ENCODE measurements around the gene MIB1.
A peak's percentile ranks its signal among the peaks of the same experiment; 100 is the strongest.

The MIB1 gene

DNA sequence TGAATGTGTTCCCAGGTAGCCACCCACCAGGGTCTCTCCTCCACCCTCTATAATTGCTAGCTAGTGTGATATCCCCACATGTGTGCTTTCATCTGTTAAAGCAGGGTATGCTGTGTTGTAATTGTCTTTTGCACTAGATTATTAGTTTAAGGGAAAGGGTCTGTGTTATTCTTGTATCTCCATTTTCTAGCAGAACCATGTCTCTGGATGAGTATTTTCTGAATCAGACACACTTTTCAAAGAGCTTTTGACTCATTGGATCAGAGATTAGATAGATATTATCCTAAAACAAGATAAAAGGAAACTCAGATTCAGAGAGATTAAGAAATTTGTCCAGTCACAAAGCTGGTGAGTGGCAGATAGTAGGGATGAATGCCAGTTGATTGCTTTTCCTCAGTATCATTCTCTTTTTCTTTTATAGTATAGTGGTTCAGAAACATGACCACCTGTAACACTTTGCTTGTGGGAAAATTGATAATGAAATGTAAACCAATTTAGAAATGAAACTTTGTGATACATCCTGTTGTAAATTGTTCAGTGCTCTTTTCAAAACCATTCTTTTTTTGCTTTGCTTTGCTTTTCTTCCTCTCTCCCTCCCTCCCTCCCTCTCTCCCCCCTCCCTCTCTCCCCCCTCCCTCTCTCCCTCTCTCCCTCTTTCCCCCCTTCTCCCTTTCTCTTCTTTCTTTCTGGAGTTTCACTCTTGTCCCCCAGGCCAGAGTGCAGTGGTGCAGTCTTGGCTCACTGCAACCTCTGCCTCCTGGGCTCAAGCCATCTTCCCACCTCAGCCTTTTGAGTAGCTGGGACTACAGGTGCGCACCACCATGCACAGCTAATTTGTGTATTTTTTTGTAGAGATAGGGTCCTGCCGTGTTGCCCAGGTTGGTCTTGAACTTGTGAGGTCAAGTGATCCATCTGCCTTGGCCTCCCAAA, 7.4 kb downstream of the MIB1 start:
- Mint-ChIP-seq H3K27me3 (ENCODE audit: low read depth, poor library complexity) (peaks cover 2% of the 10 kb centered on the region), H3K9me3 (no peaks in the 10 kb centered on the region), H3K27ac (peak overlapping the region; percentile 41), H3K4me1 (peaks cover 45% of the 10 kb centered on the region), H3K36me3 (ENCODE audit: low read depth) (peaks cover 37% of the 10 kb centered on the region), H3K4me3 (no peak overlapping the region)
- DNase-seq, result no peak
- TF ChIP-seq, protein P1, sequence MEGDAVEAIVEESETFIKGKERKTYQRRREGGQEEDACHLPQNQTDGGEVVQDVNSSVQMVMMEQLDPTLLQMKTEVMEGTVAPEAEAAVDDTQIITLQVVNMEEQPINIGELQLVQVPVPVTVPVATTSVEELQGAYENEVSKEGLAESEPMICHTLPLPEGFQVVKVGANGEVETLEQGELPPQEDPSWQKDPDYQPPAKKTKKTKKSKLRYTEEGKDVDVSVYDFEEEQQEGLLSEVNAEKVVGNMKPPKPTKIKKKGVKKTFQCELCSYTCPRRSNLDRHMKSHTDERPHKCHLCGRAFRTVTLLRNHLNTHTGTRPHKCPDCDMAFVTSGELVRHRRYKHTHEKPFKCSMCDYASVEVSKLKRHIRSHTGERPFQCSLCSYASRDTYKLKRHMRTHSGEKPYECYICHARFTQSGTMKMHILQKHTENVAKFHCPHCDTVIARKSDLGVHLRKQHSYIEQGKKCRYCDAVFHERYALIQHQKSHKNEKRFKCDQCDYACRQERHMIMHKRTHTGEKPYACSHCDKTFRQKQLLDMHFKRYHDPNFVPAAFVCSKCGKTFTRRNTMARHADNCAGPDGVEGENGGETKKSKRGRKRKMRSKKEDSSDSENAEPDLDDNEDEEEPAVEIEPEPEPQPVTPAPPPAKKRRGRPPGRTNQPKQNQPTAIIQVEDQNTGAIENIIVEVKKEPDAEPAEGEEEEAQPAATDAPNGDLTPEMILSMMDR (IDR thresholded peaks at IDR 0.05), result no peak

DNA sequence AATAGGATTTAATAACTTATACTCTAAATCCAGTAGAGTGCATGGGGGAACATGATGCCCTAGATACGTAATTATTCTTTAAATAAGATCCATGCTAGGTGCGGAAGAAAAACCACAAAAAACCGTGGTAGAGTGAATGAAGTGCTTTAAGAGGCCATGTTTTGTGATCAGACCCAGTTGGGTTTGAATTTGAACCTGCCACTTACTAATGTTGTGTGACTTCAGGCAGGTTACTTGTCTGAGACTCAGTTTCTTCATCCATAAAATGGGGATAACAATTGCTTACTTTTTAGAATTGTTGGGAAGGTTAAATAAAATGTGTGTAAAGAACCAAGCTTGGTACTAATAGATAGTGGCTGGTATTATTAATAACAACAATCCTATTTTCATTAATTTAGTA, 17.2 kb downstream of the MIB1 start:
- no peaks in the 10 kb centered on the region for H3K9me3 Mint-ChIP-seq
- TF ChIP-seq, protein P1 (IDR thresholded peaks at IDR 0.05), result no peak
- peaks cover 16% of the 10 kb centered on the region for H3K4me1 Mint-ChIP-seq
- H3K27me3 Mint-ChIP-seq (ENCODE audit: low read depth, poor library complexity), result peaks cover 3% of the 10 kb centered on the region
- DNase-seq, result no peak
- no peak overlapping the region for H3K27ac Mint-ChIP-seq
- H3K4me3 Mint-ChIP-seq, result no peak overlapping the region
- H3K36me3 Mint-ChIP-seq (ENCODE audit: low read depth), result peaks cover 32% of the 10 kb centered on the region

DNA sequence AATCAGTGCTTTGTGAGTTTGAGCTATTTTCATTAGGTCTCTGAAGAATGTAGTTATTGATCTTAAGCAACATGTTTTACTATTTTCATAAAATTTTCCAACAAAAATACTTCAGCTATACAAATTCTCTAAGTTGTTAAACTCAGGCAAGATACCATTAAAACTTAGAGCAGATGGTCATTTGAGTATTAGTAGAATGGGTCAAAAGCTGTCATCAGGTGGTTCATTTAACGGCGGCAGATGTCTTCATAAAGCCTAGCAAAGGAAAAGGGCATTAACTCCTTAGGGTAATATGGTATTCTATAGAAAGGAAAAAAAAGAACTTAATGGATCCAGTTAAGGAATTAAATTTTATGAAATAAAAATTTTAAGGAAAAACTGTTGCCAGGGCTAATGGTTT, 19.2 kb downstream of the MIB1 start:
- TF ChIP-seq, protein P1 (IDR thresholded peaks at IDR 0.05), result no peak
- Mint-ChIP-seq H3K36me3 (ENCODE audit: low read depth) (peaks cover 24% of the 10 kb centered on the region), H3K4me1 (peaks cover 24% of the 10 kb centered on the region), H3K27me3 (ENCODE audit: low read depth, poor library complexity) (no peaks in the 10 kb centered on the region), H3K4me3 (no peak overlapping the region), H3K27ac (no peak overlapping the region), H3K9me3 (no peaks in the 10 kb centered on the region)
- DNase-seq, result no peak

DNA sequence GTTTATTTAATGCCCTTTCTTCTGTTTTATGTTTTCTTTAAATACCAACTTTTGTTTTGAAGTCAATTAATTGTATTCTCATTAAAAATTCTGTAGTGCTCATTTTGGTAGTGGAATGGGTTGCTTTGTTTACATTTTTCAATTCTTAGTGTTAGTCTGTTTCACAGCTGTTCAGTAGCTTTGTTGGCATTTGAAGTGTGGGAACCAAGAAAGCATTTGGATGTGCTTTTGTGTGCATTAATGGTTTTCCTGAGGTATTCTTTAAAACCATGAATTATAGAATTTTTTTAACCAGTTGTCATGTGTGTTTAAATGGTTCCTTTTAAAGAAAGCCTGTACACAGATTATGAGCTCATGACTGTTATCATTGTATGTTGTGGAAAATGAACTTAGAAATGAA, 19.7 kb downstream of the MIB1 start:
- peaks cover 24% of the 10 kb centered on the region for H3K4me1 Mint-ChIP-seq
- DNase-seq, result no peak
- TF ChIP-seq, protein P1 (IDR thresholded peaks at IDR 0.05), result no peak
- H3K4me3 Mint-ChIP-seq, result no peak overlapping the region
- no peak overlapping the region for H3K27ac Mint-ChIP-seq
- H3K36me3 Mint-ChIP-seq (ENCODE audit: low read depth), result peaks cover 22% of the 10 kb centered on the region
- H3K9me3 Mint-ChIP-seq, result no peaks in the 10 kb centered on the region
- no peaks in the 10 kb centered on the region for H3K27me3 Mint-ChIP-seq (ENCODE audit: low read depth, poor library complexity)

DNA sequence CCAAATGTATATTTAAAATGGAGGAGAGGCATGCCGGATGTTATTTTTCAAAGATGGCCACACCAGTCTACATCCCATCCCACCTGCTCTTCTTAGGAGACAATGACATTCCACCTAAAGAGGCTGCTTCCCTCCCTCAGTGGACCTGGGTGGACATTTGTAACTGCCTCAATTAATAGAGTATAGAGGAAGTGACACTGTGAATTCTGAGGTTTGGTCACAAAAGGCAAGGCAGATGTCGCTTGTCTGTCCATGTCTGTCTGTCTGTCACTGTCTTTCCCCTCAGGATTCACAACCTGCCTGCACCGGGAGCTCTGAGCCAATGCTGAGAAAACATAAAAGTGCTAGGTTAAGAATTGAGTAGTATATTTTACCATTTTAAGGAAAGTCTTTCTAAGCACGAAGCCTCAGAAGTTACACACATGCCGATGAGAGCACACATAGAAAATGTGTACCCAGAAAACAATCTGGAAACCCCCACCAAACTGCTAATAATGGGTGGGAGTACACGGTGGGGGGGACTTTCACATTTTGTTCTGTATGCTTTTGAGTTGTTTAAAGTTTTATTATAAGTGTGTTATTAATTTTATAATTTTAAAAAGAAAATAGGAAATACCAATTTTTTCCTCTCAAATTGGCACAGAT, 21.0 kb downstream of the MIB1 start:
- H3K4me1 Mint-ChIP-seq, result peaks cover 24% of the 10 kb centered on the region
- no peak overlapping the region for H3K4me3 Mint-ChIP-seq
- peaks cover 26% of the 10 kb centered on the region for H3K36me3 Mint-ChIP-seq (ENCODE audit: low read depth)
- no peak for DNase-seq
- no peak overlapping the region for H3K27ac Mint-ChIP-seq
- TF ChIP-seq, protein P1 (IDR thresholded peaks at IDR 0.05), result no peak
- no peaks in the 10 kb centered on the region for H3K27me3 Mint-ChIP-seq (ENCODE audit: low read depth, poor library complexity)
- no peaks in the 10 kb centered on the region for H3K9me3 Mint-ChIP-seq
